Fibroblast of skin of back (primary cell): Measurements from ENCODE around the gene SARM1.

Experiments used
- DNase-seq: peaks from one replicate; pipeline ENCODE4 v3.0.0-alpha.2; 2013

Gene SARM1

GRCh38 chr17:28397275-28397674 is 25.8 kb downstream of the SARM1 start:
- DNase-seq = no peak

- no peak for DNase-seq
Observed at GRCh38 chr17:28397687-28398279, 26.3 kb downstream of the SARM1 start.

GRCh38 chr17:28398280-28398981 is 26.9 kb downstream of the SARM1 start:
- no peak for DNase-seq

- DNase-seq = no peak
Observed at GRCh38 chr17:28399808-28400207, 28.3 kb downstream of the SARM1 start.

GRCh38 chr17:28402224-28402630 is 30.7 kb downstream of the SARM1 start:
- DNase-seq = no peak

GRCh38 chr17:28402844-28403243 is 31.4 kb downstream of the SARM1 start:
- DNase-seq = no peak

- no peak for DNase-seq
Observed at GRCh38 chr17:28404007-28404406, 32.5 kb downstream of the SARM1 start.

- DNase-seq = no peak
Observed at GRCh38 chr17:28404461-28404811, 32.9 kb downstream of the SARM1 start.

GRCh38 chr17:28404812-28405570 is 33.5 kb downstream of the SARM1 start:
- no peak for DNase-seq

GRCh38 chr17:28405632-28406472 is 34.4 kb downstream of the SARM1 start, which contains the start of gene SLC46A1:
SLC46A1 (minus strand) TSS chr17:28406212; CDS start chr17:28406114, 98 bp downstream.
- DNase-seq = peak; percentile 19

GRCh38 chr17:28406473-28406814 is 35.0 kb downstream of the SARM1 start:
- no peak for DNase-seq

- no peak for DNase-seq
Observed at GRCh38 chr17:28407130-28407973, 35.9 kb downstream of the SARM1 start.

GRCh38 chr17:28407974-28408306 is 36.4 kb downstream of the SARM1 start:
- no peak for DNase-seq

GRCh38 chr17:28412099-28412498 is 40.6 kb downstream of the SARM1 start:
- DNase-seq = no peak

- no peak for DNase-seq
Observed at GRCh38 chr17:28413804-28414203, 42.3 kb downstream of the SARM1 start.

GRCh38 chr17:28415886-28416285 is 44.4 kb downstream of the SARM1 start:
- DNase-seq = no peak

- DNase-seq = peak; percentile 51
Observed at GRCh38 chr17:28416703-28417311, 45.3 kb downstream of the SARM1 start.

- DNase-seq = no peak
Observed at GRCh38 chr17:28421787-28422305, 50.4 kb downstream of the SARM1 start.

GRCh38 chr17:28425206-28425605 is 53.7 kb downstream of the SARM1 start:
- DNase-seq = no peak

- no peak for DNase-seq
Observed at GRCh38 chr17:28426081-28426519, 54.6 kb downstream of the SARM1 start.

GRCh38 chr17:28427371-28427770 is 55.9 kb downstream of the SARM1 start:
- DNase-seq = no peak
